ENCODE results near the gene ENTPD6.

Gene ENTPD6

GRCh38 chr20:25209911-25210310 is 14.4 kb downstream of the ENTPD6 start:
- DNase-seq, result no peak

GRCh38 chr20:25211273-25211672 is 15.8 kb downstream of the ENTPD6 start:
- DNase-seq, result no peak

- DNase-seq, result no peak
Observed at GRCh38 chr20:25212242-25212641, 16.7 kb downstream of the ENTPD6 start.

GRCh38 chr20:25213566-25214425 is 18.3 kb downstream of the ENTPD6 start:
- DNase-seq, result no peak

GRCh38 chr20:25214426-25214790 is 18.9 kb downstream of the ENTPD6 start:
- no peak for DNase-seq

GRCh38 chr20:25214819-25215218 is 19.3 kb downstream of the ENTPD6 start:
- no peak for DNase-seq

- DNase-seq, result no peak
Observed at GRCh38 chr20:25215521-25215920, 20.0 kb downstream of the ENTPD6 start.

GRCh38 chr20:25216199-25216945 is 20.9 kb downstream of the ENTPD6 start:
- no peak for DNase-seq

GRCh38 chr20:25217161-25218108 is 21.9 kb downstream of the ENTPD6 start:
- DNase-seq, result no peak

- no peak for DNase-seq
Observed at GRCh38 chr20:25218109-25218486, 22.6 kb downstream of the ENTPD6 start.

- no peak for DNase-seq
Observed at GRCh38 chr20:25218492-25218891, 23.0 kb downstream of the ENTPD6 start.

- no peak for DNase-seq
Observed at GRCh38 chr20:25219365-25219764, 23.9 kb downstream of the ENTPD6 start.

- no peak for DNase-seq
Observed at GRCh38 chr20:25220021-25220730, 24.7 kb downstream of the ENTPD6 start.

GRCh38 chr20:25220810-25221591 is 25.5 kb downstream of the ENTPD6 start:
- no peak for DNase-seq

- no peak for DNase-seq
Observed at GRCh38 chr20:25221592-25222460, 26.3 kb downstream of the ENTPD6 start.

GRCh38 chr20:25222461-25223178 is 27.1 kb downstream of the ENTPD6 start:
- no peak for DNase-seq

GRCh38 chr20:25223179-25223661 is 27.7 kb downstream of the ENTPD6 start:
- DNase-seq, result no peak

- DNase-seq, result no peak
Observed at GRCh38 chr20:25223765-25224720, 28.5 kb downstream of the ENTPD6 start.
